CD8-positive, alpha-beta memory T cell (primary cell): ENCODE measurements around the gene UNC45B. TPM values are rescaled to one million over a fixed set of nuclear protein-coding genes. Genes with fewer than 3 reads are reported as not detected.

Experiments
- CTCF ChIA-PET: fragments of 350-600 bp; sonication (Branson Sonifier 250); formaldehyde crosslinking; loops from one replicate; lab custom pipeline; 2021; ENCODE audit warnings: antibody characterized with exemption; lab: Charles Lee
- POLR2A ChIA-PET: fragments of 350-600 bp; sonication (Branson Sonifier 250); formaldehyde crosslinking; loops from one replicate; lab custom pipeline; 2021; ENCODE audit warnings: antibody characterized with exemption; lab: Charles Lee
- DNase-seq, 5 donors: peaks; one replicate each; pipeline versions ENCODE4 v3.0.0 to v3.0.0-alpha.2; 2020 to 2022; ENCODE audit warnings: mixed read lengths in 1 of 5
- H3K27ac ChIP-seq: one replicate; pipeline ENCODE4 v1.7.0; 2013; ENCODE audit warnings: low read depth, mild to moderate bottlenecking, low read length, moderate library complexity
- H3K27me3 ChIP-seq: 2 replicates; pipeline ENCODE4 v1.7.0; 2013; ENCODE audit warnings: low read length, mild to moderate bottlenecking; ENCODE audit not compliant: insufficient read depth, poor library complexity, severe bottlenecking
- H3K36me3 ChIP-seq: 2 replicates; pipeline ENCODE4 v1.7.0; 2013; ENCODE audit warnings: mild to moderate bottlenecking, low read length, moderate library complexity; ENCODE audit not compliant: insufficient read depth
- H3K4me1 ChIP-seq: 2 replicates; pipeline ENCODE4 v1.7.0; 2013; ENCODE audit warnings: mild to moderate bottlenecking, low read length, moderate library complexity; ENCODE audit not compliant: insufficient read depth
- H3K4me3 ChIP-seq: 2 replicates; pipeline ENCODE4 v1.7.0; 2013; ENCODE audit warnings: mild to moderate bottlenecking, low read length
- H3K9me3 ChIP-seq: 2 replicates; pipeline ENCODE4 v1.7.0; 2013; ENCODE audit warnings: mild to moderate bottlenecking, low read length
- H3K27ac Mint-ChIP-seq, 8 donors: one replicate each; pipeline ENCODE4 v1.8.0; 2020 to 2021; ENCODE audit warnings: mixed read lengths in 8 of 8, mild to moderate bottlenecking in 6 of 8, inconsistent platforms in 3 of 8, moderate library complexity in 3 of 8
- H3K27me3 Mint-ChIP-seq, 2 donors: one replicate each; pipeline ENCODE4 v1.8.0; 2020 to 2021; ENCODE audit warnings: mixed read lengths in 2 of 2, mild to moderate bottlenecking in 1 of 2, moderate library complexity in 1 of 2
- H3K36me3 Mint-ChIP-seq, 3 donors: one replicate each; pipeline ENCODE4 v1.8.0; 2020 to 2021; ENCODE audit warnings: mixed read lengths in 3 of 3, inconsistent platforms in 1 of 3, mild to moderate bottlenecking in 1 of 3
- H3K4me1 Mint-ChIP-seq, 3 donors: one replicate each; pipeline ENCODE4 v1.8.0; 2020 to 2021; ENCODE audit warnings: mixed read lengths in 3 of 3, inconsistent platforms in 1 of 3, mild to moderate bottlenecking in 1 of 3
- H3K4me3 Mint-ChIP-seq, 7 donors: one replicate each; pipeline ENCODE4 v1.8.0; 2020 to 2021; ENCODE audit warnings: mixed read lengths in 7 of 7, mild to moderate bottlenecking in 6 of 7, moderate library complexity in 4 of 7, inconsistent platforms in 2 of 7
- H3K9me3 Mint-ChIP-seq, 5 donors: one replicate each; pipeline ENCODE4 v1.8.0; 2020 to 2022; ENCODE audit warnings: mixed read lengths in 5 of 5, mild to moderate bottlenecking in 3 of 5, moderate library complexity in 2 of 5, inconsistent platforms in 1 of 5
- polyA plus RNA-seq: library from polyadenylated mRNA; unstranded; fragments of 300-500 nt; fragmentation: Illumina TruSeq; gene quantifications from one replicate; pipeline ENCODE4 v1.2.3, GENCODE V29; 2021
- total RNA-seq, 2 experiments: library from RNA; stranded (reverse); gene quantifications; one replicate each; pipeline ENCODE4 v1.2.3, GENCODE V29; 2021

UNC45B gene
- total and polyA plus RNA-seq, 3 experiments from 2014 or later: 0.43 TPM; not detected in 2

GRCh38 chr17:35129973-35130351 is 17.7 kb upstream of the UNC45B start:
- Mint-ChIP-seq H3K4me3 (no peak overlapping the region), H3K9me3 (no peaks in the 10 kb centered on the region), H3K36me3 (peaks cover 6 to 44% (median 7%) of the 10 kb centered on the region in 3 donors), H3K4me1 (no peaks in the 10 kb centered on the region), H3K27ac (peak overlapping the region in 3 of 8 donors; percentile 39 to 58 (median 47)), H3K27me3 (no peaks in the 10 kb centered on the region)
- H3K4me3 ChIP-seq: no peak overlapping the region
- ChIA-PET CTCF (interaction anchor here (1.8 to 3.1 kb wide), 2 partner anchors 10 kb away, joined by 13 to 22 read pairs; partner anchors contain the start of gene RAD51D), POLR2A (no interaction called here)
- no peaks in the 10 kb centered on the region for H3K27me3 ChIP-seq
- H3K36me3 ChIP-seq: peaks cover 22% of the 10 kb centered on the region
- no peaks in the 10 kb centered on the region for H3K4me1 ChIP-seq
- H3K9me3 ChIP-seq: no peaks in the 10 kb centered on the region
- no peak for DNase-seq
- H3K27ac ChIP-seq: no peak overlapping the region

- Histone ChIP-seq H3K27me3 (no peaks in the 10 kb centered on the region), H3K9me3 (no peaks in the 10 kb centered on the region), H3K36me3 (peaks cover 26% of the 10 kb centered on the region), H3K4me3 (no peak overlapping the region), H3K4me1 (no peaks in the 10 kb centered on the region), H3K27ac (no peak overlapping the region)
- no peaks in the 10 kb centered on the region for H3K4me1 Mint-ChIP-seq
- DNase-seq: no peak
- H3K36me3 Mint-ChIP-seq: peaks cover 6 to 48% (median 7%) of the 10 kb centered on the region in 3 donors
- H3K27ac Mint-ChIP-seq: peak overlapping the region in 2 of 8 donors; percentile 58 to 87
- ChIA-PET CTCF (interaction anchor here (1.8 kb wide), 1 partner anchor 11 kb away, joined by 13 read pairs; the partner anchor contains the start of gene RAD51D), POLR2A (no interaction called here)
- no peaks in the 10 kb centered on the region for H3K9me3 Mint-ChIP-seq
- no peaks in the 10 kb centered on the region for H3K27me3 Mint-ChIP-seq
- peak overlapping the region in 1 of 7 donors; percentile 37 for H3K4me3 Mint-ChIP-seq
Observed at GRCh38 chr17:35130392-35130791, 17.2 kb upstream of the UNC45B start.

- no peak overlapping the region for H3K27ac ChIP-seq
- H3K36me3 ChIP-seq: peaks cover 44% of the 10 kb centered on the region
- H3K27ac Mint-ChIP-seq: no peak overlapping the region
Observed at GRCh38 chr17:35132099-35132498, 15.5 kb upstream of the UNC45B start.

GRCh38 chr17:35132816-35133550 is 14.6 kb upstream of the UNC45B start:
- Histone ChIP-seq H3K27me3 (no peaks in the 10 kb centered on the region), H3K27ac (no peak overlapping the region), H3K36me3 (peaks cover 51% of the 10 kb centered on the region), H3K4me1 (no peaks in the 10 kb centered on the region), H3K9me3 (no peaks in the 10 kb centered on the region), H3K4me3 (no peak overlapping the region)
- peak overlapping the region in 1 of 8 donors; percentile 24 for H3K27ac Mint-ChIP-seq
- CTCF ChIA-PET: no interaction called here
- DNase-seq: peak in 1 of 5 donors; percentile 14
- H3K9me3 Mint-ChIP-seq: no peaks in the 10 kb centered on the region
- POLR2A ChIA-PET: no interaction called here
- H3K4me1 Mint-ChIP-seq: no peaks in the 10 kb centered on the region
- no peaks in the 10 kb centered on the region for H3K27me3 Mint-ChIP-seq
- no peak overlapping the region for H3K4me3 Mint-ChIP-seq
- H3K36me3 Mint-ChIP-seq: peaks cover 6 to 74% (median 12%) of the 10 kb centered on the region in 3 donors

More at GRCh38 chr17:35132099-35132498, 15.5 kb upstream of the UNC45B start:
- ChIA-PET POLR2A (no interaction called here), CTCF (no interaction called here)
- Mint-ChIP-seq H3K27me3 (no peaks in the 10 kb centered on the region), H3K9me3 (no peaks in the 10 kb centered on the region), H3K4me1 (no peaks in the 10 kb centered on the region), H3K4me3 (no peak overlapping the region), H3K36me3 (peaks cover 6 to 65% (median 12%) of the 10 kb centered on the region in 3 donors)
- Histone ChIP-seq H3K4me3 (no peak overlapping the region), H3K4me1 (no peaks in the 10 kb centered on the region), H3K9me3 (no peaks in the 10 kb centered on the region), H3K27me3 (no peaks in the 10 kb centered on the region)
- no peak for DNase-seq

GRCh38 chr17:35135322-35135721 is 12.3 kb upstream of the UNC45B start:
- ChIA-PET CTCF (no interaction called here), POLR2A (no interaction called here)
- Histone ChIP-seq H3K4me3 (no peak overlapping the region), H3K36me3 (peaks cover 61% of the 10 kb centered on the region), H3K9me3 (no peaks in the 10 kb centered on the region), H3K4me1 (no peaks in the 10 kb centered on the region), H3K27me3 (no peaks in the 10 kb centered on the region), H3K27ac (no peak overlapping the region)
- H3K27me3 Mint-ChIP-seq: no peaks in the 10 kb centered on the region
- no peaks in the 10 kb centered on the region for H3K9me3 Mint-ChIP-seq
- H3K4me3 Mint-ChIP-seq: no peak overlapping the region
- peaks cover 0 to 6% (median 0%) of the 10 kb centered on the region in 3 donors for H3K4me1 Mint-ChIP-seq
- DNase-seq: no peak
- no peak overlapping the region for H3K27ac Mint-ChIP-seq
- peaks cover 6 to 89% (median 11%) of the 10 kb centered on the region in 3 donors for H3K36me3 Mint-ChIP-seq

- H3K9me3 Mint-ChIP-seq: no peaks in the 10 kb centered on the region
- H3K36me3 Mint-ChIP-seq: peaks cover 5 to 65% (median 6%) of the 10 kb centered on the region in 3 donors
- H3K36me3 ChIP-seq: peaks cover 55% of the 10 kb centered on the region
- H3K9me3 ChIP-seq: no peaks in the 10 kb centered on the region
- peaks cover 8 to 23% (median 15%) of the 10 kb centered on the region in 3 donors for H3K4me1 Mint-ChIP-seq
- ChIA-PET POLR2A (no interaction called here), CTCF (interaction anchor here (1.1 kb wide), 1 partner anchor 609 kb away, joined by 3 read pairs; no protein-coding TSS in a partner anchor)
- H3K4me3 ChIP-seq: no peak overlapping the region
- no peaks in the 10 kb centered on the region for H3K27me3 Mint-ChIP-seq
- H3K27ac ChIP-seq: no peak overlapping the region
- no peaks in the 10 kb centered on the region for H3K27me3 ChIP-seq
- no peak for DNase-seq
- peak overlapping the region in 1 of 7 donors; percentile 10 for H3K4me3 Mint-ChIP-seq
- H3K27ac Mint-ChIP-seq: no peak overlapping the region
- peaks cover 14% of the 10 kb centered on the region for H3K4me1 ChIP-seq
Observed at GRCh38 chr17:35138218-35138617, 9.4 kb upstream of the UNC45B start.

GRCh38 chr17:35141681-35142466 is 5.7 kb upstream of the UNC45B start, which contains the start of gene NLE1:
TSS of gene NLE1 (minus strand) at chr17:35142303. CDS start at chr17:35142275, 28 bp downstream.
- Mint-ChIP-seq H3K9me3 (no peaks in the 10 kb centered on the region), H3K36me3 (peaks cover 0 to 29% (median 0%) of the 10 kb centered on the region in 3 donors), H3K27me3 (no peaks in the 10 kb centered on the region), H3K4me1 (peaks cover 8 to 23% (median 20%) of the 10 kb centered on the region in 3 donors), H3K27ac (peak within 1 kb of the TSS; percentile 24 to 88 (median 78)), H3K4me3 (peak within 1 kb of the TSS; percentile 84 to 93 (median 86))
- peak; percentile 78 to 89 (median 84) for DNase-seq
- no peaks in the 10 kb centered on the region for H3K9me3 ChIP-seq
- peak within 1 kb of the TSS; percentile 55 for H3K27ac ChIP-seq
- ChIA-PET POLR2A (interaction anchor here (0.6 to 1.0 kb wide), 3 partner anchors 19 to 667 kb away, joined by 3 to 8 read pairs (median 4); partner anchors contain the start of gene TAF15), CTCF (interaction anchor here (0.7 to 1.4 kb wide), 10 partner anchors 19 to 667 kb away, joined by 3 to 8 read pairs (median 3); partner anchors contain the start of genes PEX12, RAD51D and TAF15)
- no peaks in the 10 kb centered on the region for H3K27me3 ChIP-seq
- peaks cover 20% of the 10 kb centered on the region for H3K36me3 ChIP-seq
- peaks cover 14% of the 10 kb centered on the region for H3K4me1 ChIP-seq
- peak within 1 kb of the TSS; percentile 85 for H3K4me3 ChIP-seq
